Body of pancreas (tissue), 4 donors: ENCODE results near the gene LCP1. TPM values are rescaled to one million over a fixed set of nuclear protein-coding genes. Genes with fewer than 3 reads are reported as not detected.

Experiments used
- ATAC-seq: fragments of 150-250 bp; one replicate; pipeline ENCODE4 v1.9.1; 2016
- DNase-seq, 4 donors: peaks; one replicate each; pipeline ENCODE4 v3.0.0-alpha.2; 2019
- H3K27ac ChIP-seq, 4 donors: fragments of 200-600 bp; sonication (generic); 1 replicate in 3 of 4; 2 replicates in 1 of 4; pipeline versions ENCODE4 v1.5.1 to v1.6.1; 2016 to 2019; ENCODE audit warnings: mild to moderate bottlenecking in 1 of 4, mixed read lengths in 1 of 4, moderate library complexity in 1 of 4
- H3K27me3 ChIP-seq, 2 donors: fragments of 200-600 bp; sonication (generic); one replicate each; pipeline ENCODE4 v1.6.0; 2016; ENCODE audit warnings: mild to moderate bottlenecking in 1 of 2
- H3K36me3 ChIP-seq, 2 donors: fragments of 200-600 bp; sonication (generic); replicated peaks in 1 of 2; 2 replicates each; pipeline ENCODE4 v1.5.1; 2016; ENCODE audit warnings: low read depth in 2 of 2; ENCODE audit not compliant: insufficient read depth in 1 of 2
- H3K4me1 ChIP-seq: fragments of 200-600 bp; sonication (generic); one replicate; pipeline ENCODE4 v1.6.0; 2016
- H3K4me3 ChIP-seq, 2 donors: fragments of 200-600 bp; sonication (generic); 1 replicate in 1 of 2; 2 replicates in 1 of 2; pipeline ENCODE4 v1.5.1; 2016 to 2019
- H3K9me3 ChIP-seq, 3 donors: fragments of 200-600 bp; sonication (generic); 1 replicate in 2 of 3; 2 replicates in 1 of 3; pipeline ENCODE4 v1.5.1; 2016
- CTCF ChIP-seq, 7 experiments: fragments of 450-650 bp in 4 of 7; fragments of 200-600 bp in 3 of 7; sonication (generic) in 3 of 7; IDR thresholded peaks; one replicate each; pipeline ENCODE4 v1.5.1; 2016 to 2019; ENCODE audit warnings: antibody characterized with exemption in 7 of 7
- POLR2A ChIP-seq, 3 donors: fragments of 450-650 bp; IDR thresholded peaks; one replicate each; pipeline ENCODE4 v1.6.1; 2016; ENCODE audit warnings: antibody characterized with exemption in 3 of 3, mild to moderate bottlenecking in 2 of 3
- WGBS, 2 donors: methylation state at CpG; one replicate each; pipeline ENCODE4 v1.1.5; 2017; 5-methylcytosine and 5-hydroxymethylcytosine counted together
- intact Hi-C: fragments of 100-400 bp; cut with DNase I; formaldehyde crosslinking; loops from one replicate; pipeline ENCODE4 v1.15.1; 2023
- total RNA-seq, 2 donors: library from RNA; depleted of rRNA; stranded (reverse); fragments of >200 nt; gene quantifications; one replicate each; pipeline ENCODE4 v1.1.0, GENCODE V29; 2016

LCP1 gene
- total RNA-seq, 2 donors from 2014 or later, result 6.3 to 16.1 TPM

- intact Hi-C loops, result no loop called here
- no peaks in the 10 kb centered on the region for H3K4me1 ChIP-seq
- 92 to 94% methylated on average over 2 of the region's 2 CpGs for WGBS, 2 donors
- H3K36me3 ChIP-seq, result no peaks in the 10 kb centered on the region
- ATAC-seq, result no peak
- no peaks in the 10 kb centered on the region for H3K9me3 ChIP-seq
- H3K27me3 ChIP-seq, result no peaks in the 10 kb centered on the region
- H3K4me3 ChIP-seq, result no peak overlapping the region
- TF ChIP-seq CTCF (IDR thresholded peaks at IDR 0.05), result no peak
- TF ChIP-seq POLR2A (IDR thresholded peaks at IDR 0.05), result no peak
- H3K27ac ChIP-seq, result no peak overlapping the region
- no peak for DNase-seq
These were observed 12.2 kb downstream of the LCP1 start for GRCh38 chr13:46169758-46170157.

GRCh38 chr13:46168783-46169182, 13.2 kb downstream of the LCP1 start:
- Histone ChIP-seq H3K27me3 (no peaks in the 10 kb centered on the region), H3K9me3 (no peaks in the 10 kb centered on the region), H3K36me3 (no peaks in the 10 kb centered on the region), H3K4me1 (no peaks in the 10 kb centered on the region), H3K27ac (no peak overlapping the region), H3K4me3 (no peak overlapping the region)
- no peak for DNase-seq
- 48 to 61% methylated on average over 1 of the region's 1 CpG for WGBS, 2 donors
- no peak for ATAC-seq
- intact Hi-C loops, result no loop called here
- TF ChIP-seq CTCF (IDR thresholded peaks at IDR 0.05), result no peak

- no peaks in the 10 kb centered on the region for H3K27me3 ChIP-seq
- no peaks in the 10 kb centered on the region for H3K36me3 ChIP-seq
- no peak overlapping the region for H3K27ac ChIP-seq
- no peaks in the 10 kb centered on the region for H3K9me3 ChIP-seq
- DNase-seq, result peak in 1 of 4 donors; percentile 52
- intact Hi-C loops, result no loop called here
- TF ChIP-seq CTCF (IDR thresholded peaks at IDR 0.05) (no peak), POLR2A (IDR thresholded peaks at IDR 0.05) (no peak)
- ATAC-seq, result no peak
- H3K4me3 ChIP-seq, result no peak overlapping the region
- 64 to 69% methylated on average over 8 of the region's 8 CpGs for WGBS, 2 donors
- H3K4me1 ChIP-seq, result no peaks in the 10 kb centered on the region
These were observed 13.6 kb downstream of the LCP1 start for GRCh38 chr13:46168341-46168740.

- H3K4me1 ChIP-seq, result no peaks in the 10 kb centered on the region
- H3K36me3 ChIP-seq, result no peaks in the 10 kb centered on the region
- WGBS, 2 donors, result 47 to 55% methylated on average over 3 of the region's 3 CpGs
- TF ChIP-seq POLR2A (IDR thresholded peaks at IDR 0.05) (no peak), CTCF (IDR thresholded peaks at IDR 0.05) (no peak)
- DNase-seq (no peak), ATAC-seq (no peak)
- intact Hi-C loops, result no loop called here
- no peaks in the 10 kb centered on the region for H3K9me3 ChIP-seq
- no peak overlapping the region for H3K27ac ChIP-seq
- no peak overlapping the region for H3K4me3 ChIP-seq
- H3K27me3 ChIP-seq, result no peaks in the 10 kb centered on the region
These were observed 14.9 kb downstream of the LCP1 start for GRCh38 chr13:46166947-46167610.

- TF ChIP-seq CTCF (IDR thresholded peaks at IDR 0.05) (no peak), POLR2A (IDR thresholded peaks at IDR 0.05) (no peak)
- Histone ChIP-seq H3K27ac (no peak overlapping the region), H3K27me3 (no peaks in the 10 kb centered on the region), H3K4me1 (no peaks in the 10 kb centered on the region), H3K4me3 (no peak overlapping the region), H3K9me3 (no peaks in the 10 kb centered on the region), H3K36me3 (no peaks in the 10 kb centered on the region)
- intact Hi-C loops, result no loop called here
- ATAC-seq (no peak), DNase-seq (no peak)
- 64 to 79% methylated on average over 1 of the region's 1 CpG for WGBS, 2 donors
These were observed 15.8 kb downstream of the LCP1 start for GRCh38 chr13:46166224-46166584.
